Activated naive CD4-positive, alpha-beta T cell treated with Interleukin-2 at 50 U/mL for 16 hours (primary cell): ENCODE results near the gene ABHD4.
"Not testable (repeated sequence)": the region's sequence is repeated elsewhere in the genome, so short reads cannot be mapped to it uniquely, and the experiment has no call there.

Experiments
- DNase-seq: peaks from one replicate; pipeline ENCODE4 v3.0.0-alpha.2; 2020

ABHD4 gene

GRCh38 chr14:22630066-22630465, 32.0 kb downstream of the ABHD4 start:
- no peak for DNase-seq

GRCh38 chr14:22630486-22630885, 32.4 kb downstream of the ABHD4 start:
- no peak for DNase-seq

DNA sequence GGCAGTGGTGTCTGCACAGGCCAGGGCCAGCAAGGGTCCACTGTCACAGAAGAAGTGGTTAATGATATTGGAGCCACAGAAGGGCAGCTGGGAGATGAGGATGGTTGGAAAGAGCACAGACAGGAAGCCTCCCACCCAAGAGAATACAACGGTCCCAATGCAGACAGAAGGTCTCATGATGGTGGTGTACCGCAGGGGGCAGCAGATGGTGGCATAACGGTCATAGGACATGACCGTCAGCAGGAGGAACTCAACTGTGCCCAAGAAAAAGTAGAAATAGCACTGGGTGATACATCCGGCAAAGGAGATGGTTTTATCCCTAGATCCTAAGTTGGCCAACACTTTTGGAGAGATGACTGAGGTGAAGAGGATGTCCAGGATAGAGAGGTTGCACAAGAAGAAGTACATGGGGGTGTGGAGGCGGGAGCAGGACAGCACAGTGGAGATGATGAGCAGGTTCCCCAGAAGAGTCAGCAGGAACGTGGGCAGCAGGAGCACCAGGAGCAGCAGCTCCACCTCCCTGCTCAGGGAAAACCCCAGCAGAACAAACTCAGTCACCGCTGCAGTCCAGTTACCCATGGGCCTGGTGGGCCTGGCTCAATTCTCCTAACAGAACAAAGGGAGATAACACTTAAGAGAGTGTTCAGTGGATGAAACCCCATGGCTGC, 36.3 kb downstream of the ABHD4 start:
- no peak for DNase-seq

DNA sequence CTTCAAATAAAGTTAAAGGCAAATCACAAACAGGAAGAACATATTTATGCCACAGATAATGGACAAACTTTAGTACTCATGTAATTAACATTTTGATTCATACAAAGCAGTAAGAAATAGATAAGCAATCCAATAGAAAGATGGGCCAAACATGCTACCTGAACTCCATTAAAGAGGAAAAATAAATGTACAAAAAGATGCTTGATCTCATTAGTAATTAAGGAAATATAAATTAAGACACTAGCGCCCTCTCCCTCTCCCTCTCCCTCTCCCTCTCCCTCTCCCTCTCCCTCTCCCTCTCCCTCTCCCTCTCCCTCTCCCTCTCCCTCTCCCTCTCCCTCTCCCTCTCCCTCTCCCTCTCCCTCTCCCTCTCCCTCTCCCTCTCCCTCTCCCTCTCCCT, 37.9 kb downstream of the ABHD4 start:
- not testable (repeated sequence) for DNase-seq

- DNase-seq: no peak
Measured at GRCh38 chr14:22640192-22640591, 42.1 kb downstream of the ABHD4 start.

DNA sequence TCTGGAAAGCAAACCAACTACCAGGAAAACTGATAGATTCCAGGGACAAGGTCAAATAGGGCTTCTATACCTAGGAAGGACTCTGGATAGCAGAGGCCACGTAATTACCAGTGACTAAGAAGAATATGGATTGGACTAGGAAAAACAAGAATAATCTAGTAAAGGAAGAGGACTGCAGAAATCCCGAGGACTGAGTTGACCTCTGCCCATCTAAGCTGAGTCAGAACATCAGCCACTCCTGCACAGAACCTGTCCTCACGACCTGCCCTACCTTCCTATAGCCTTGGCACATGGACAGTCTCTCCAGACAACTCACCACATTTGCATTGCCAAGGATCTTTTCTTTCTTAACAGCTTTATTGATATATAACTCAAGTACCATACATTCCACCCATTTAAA, 43.7 kb downstream of the ABHD4 start:
- DNase-seq: no peak

DNA sequence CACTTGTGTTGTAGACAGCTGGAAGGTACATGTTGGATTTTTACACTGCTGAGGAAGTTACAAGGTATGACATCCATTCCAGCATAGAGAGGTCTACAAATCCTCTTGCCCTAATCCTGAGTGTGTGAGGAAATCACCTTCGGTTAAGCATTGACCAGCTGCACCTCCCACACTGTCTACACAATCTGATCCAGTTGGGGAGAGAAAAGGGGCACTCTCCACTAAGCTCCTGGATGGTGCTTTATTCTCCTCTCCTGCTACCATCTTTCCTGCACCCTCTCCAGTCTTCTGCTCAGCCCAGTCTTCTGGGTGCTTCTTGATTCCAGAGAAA, 46.2 kb downstream of the ABHD4 start, which contains the start of gene OR6J1:
OR6J1 (minus strand) TSS at position 48 of the 331 bp plus-strand sequence. CDS start 9,541 bp downstream, outside the sequence.
- DNase-seq: no peak

- no peak for DNase-seq
Measured at GRCh38 chr14:22646570-22647254, 48.6 kb downstream of the ABHD4 start.

DNA sequence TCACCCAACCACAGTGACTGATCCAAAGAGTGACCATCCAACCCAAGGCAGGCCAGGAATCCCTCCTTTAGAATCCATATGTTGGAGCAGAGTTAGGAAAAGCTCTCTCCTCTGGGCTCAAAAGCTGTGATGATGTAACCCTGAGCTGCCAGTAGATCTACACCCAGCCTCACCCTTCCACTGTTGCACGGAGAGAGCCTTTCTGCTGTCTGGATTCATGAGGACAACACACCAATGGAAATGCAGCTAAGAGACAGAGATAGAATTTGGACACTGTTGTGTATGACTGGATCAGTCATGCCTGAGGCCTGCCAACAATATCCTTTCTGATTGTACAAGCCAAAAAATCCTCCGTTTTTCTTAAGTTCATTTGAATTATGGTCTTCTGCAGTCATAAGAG, 50.4 kb downstream of the ABHD4 start:
- DNase-seq: no peak

- no peak for DNase-seq
Measured at GRCh38 chr14:22650046-22650739, 52.1 kb downstream of the ABHD4 start.

DNA sequence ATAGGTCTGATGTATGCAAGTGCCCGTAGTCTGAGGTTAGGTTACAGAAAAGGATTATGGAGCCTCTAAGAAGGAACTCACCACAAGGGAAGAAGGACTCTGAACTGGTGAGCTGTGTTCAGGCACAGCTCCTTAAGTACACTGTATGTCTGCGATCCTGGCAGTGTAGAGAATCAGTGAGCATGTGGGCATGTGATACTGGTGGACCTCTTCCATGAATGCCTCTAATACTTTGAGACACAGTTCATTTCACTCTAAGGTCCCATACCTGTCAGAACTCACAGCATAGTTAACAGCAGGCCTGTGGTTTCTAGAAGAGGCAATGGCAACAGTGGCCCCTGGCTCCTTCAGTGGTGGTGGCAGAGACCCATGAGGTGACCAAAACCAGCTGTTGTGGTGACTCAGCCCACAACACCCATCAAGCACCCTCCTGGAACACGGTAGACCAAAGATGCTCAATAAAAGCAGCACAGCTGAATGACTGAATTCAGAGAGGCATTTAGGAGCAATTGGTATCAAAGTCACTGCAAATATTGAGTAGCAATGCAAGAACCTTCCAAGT, 52.9 kb downstream of the ABHD4 start:
- no peak for DNase-seq

DNA sequence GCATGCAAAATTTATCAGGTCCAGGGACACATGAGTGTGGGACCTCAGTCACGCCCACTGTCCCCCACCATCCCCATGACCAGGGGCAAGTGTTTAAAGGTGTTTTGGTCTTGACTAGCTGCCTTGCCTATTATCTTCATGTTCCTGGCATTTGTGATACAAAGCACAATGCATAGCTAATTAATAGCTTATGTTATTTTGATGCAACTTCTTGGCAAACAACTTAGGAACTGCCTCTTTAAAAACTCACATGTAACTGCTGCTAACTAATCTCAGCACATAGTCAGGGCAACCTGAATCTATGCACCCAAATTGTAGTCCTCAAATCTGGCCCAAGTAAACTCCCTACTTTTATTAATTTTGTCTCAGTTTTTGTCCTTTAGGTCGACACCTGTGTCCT, 53.5 kb downstream of the ABHD4 start:
- no peak for DNase-seq

DNA sequence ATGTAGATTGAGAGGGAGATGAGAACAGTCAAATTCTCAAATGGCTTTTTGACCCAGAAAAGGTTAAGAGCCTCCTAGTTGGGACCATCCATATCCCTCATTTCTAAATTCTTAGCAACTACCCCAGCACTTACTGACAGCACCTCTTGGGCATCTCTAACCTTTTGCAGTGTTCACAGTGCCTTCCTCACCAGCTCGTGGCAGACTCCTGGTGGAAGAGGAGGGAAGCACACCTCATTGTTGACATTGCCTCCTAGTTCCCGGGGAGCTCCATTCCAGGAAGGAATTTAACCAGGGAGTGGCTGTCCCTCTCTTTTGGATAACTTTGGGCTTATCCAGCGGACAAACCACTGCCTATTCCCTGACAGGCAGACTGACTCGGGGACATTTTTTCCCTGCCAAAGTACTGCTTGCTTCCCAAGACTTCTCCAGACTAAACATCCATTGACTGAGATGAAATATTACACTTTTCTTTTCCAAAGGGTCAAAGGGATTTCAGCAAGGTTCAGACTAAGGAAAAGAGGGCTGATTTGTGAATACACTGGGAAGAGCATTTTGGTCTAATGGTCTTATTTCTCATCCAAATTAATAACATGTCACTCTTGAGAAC, 55.0 kb downstream of the ABHD4 start:
- peak; percentile 53 for DNase-seq

DNA sequence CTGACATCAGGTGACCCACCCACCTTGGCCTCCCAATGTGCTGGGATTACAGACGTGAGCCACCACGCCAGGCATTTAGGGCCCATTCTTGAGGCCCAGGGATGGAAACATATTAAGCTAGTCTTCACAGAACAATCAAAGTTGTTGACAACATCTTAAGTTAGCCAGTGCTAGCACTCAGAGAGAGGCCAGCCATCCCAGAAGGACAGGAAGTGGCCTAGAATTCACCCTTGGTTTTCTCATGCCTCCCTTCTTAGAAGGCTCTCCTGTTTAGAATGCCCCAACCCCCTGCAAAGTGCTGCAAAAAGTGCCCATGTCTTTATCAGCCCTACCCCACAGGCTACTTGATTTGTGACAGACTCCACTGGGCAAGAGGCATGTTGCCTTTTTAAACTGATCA, 58.1 kb downstream of the ABHD4 start:
- DNase-seq: no peak

DNA sequence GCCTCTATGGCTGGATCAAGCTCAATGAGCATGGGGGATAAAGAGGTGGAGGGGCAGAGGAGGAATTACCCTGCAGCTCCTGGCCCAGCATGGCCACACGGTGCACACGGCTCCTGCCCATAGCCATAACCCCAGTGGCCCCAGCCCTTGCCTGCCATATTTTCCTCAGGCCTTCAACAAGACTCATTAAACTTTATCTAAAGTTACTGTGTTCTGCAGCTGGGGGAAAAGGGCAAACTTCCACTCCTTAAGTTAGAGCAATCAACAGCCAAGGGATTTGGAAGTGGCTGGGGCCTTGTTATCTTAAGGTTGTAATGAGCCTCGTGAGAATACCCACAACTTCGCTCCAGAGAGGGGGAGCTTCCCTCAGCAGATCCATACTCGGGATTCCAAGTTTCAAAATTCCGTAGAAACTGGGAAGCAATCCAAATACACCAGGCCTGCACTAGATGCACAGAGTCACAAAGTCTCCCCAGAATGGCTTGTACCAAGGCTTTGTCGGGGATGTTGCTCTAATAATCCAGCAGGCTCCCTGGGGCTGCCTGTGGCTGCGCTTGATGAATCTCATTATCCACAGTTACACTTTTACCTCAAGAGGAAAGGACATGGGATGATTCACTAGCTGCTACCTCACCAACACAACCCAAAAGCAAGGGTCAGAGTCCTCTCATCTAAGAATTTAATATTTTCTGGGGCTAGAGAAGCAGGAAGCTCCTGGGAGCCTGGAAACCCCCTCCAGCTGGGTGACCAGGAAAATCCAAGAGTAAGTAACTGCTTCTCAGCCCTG, 59.0 kb downstream of the ABHD4 start:
- DNase-seq: no peak

DNA sequence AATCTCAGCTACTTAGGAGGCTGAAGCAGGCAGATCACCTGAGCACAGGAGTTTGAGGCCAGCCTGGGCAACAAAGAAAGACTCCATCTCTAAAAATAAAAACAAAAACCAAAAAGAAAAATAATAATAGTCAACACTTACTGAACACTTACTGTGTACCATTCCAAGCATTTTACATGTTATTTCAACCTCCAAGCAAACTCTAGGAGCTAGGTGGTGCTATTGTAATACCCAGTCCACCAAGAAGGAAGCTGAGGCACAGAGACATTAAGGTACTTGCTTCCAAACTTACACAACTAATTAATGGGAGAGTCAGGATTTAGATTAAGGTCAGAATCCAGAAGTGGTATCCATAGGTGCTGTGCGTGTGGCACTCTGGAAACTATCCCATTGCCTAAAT, 59.8 kb downstream of the ABHD4 start:
- DNase-seq: no peak

DNA sequence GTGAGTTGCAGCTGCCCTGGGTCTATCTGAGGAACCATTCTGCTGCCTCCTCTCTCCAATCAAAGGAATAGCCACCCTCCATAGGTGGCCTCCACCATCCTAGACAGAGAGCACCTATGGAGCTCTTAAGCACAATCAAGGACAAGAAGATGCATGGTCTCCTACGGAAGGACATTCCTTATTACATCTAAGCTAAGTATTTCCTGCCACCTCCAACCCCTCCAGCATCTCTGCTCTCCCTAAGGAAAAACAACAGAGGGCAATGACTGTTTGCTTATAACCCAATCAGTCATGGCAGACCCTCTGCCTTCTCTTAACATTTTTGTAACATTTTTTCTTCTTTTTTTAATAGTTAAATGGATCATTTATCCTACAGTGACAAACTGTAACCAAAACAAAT, 60.8 kb downstream of the ABHD4 start:
- DNase-seq: no peak

- DNase-seq: no peak
Measured at GRCh38 chr14:22660654-22661053, 62.6 kb downstream of the ABHD4 start.
